A549 (cell line): ENCODE results near the gene RNU1-4.
"Not testable (repeated sequence)": the region's sequence is repeated elsewhere in the genome, so short reads cannot be mapped to it uniquely, and the experiment has no call there.

Experiments
- CEBPB ChIP-seq, 2 experiments: fragments of >200 bp in 1 of 2; sonication (Bioruptor Twin) in 1 of 2; formaldehyde crosslinking in 1 of 2; IDR thresholded peaks; 2 replicates each; pipeline ENCODE4 v1.6.1; 2012 to 2016
- EP300 ChIP-seq, 2 experiments: fragments of >200 bp; sonication (Bioruptor Twin); formaldehyde crosslinking; IDR thresholded peaks; 2 replicates in 1 of 2; 3 replicates in 1 of 2; pipeline ENCODE4 v1.6.1; 2016 to 2017
- JUNB ChIP-seq: fragments of >200 bp; sonication (Bioruptor Twin); formaldehyde crosslinking; IDR thresholded peaks from 2 replicates; pipeline ENCODE4 v1.6.1; 2016
- MYC ChIP-seq: IDR thresholded peaks from 2 replicates; pipeline ENCODE4 v1.6.1; 2012; ENCODE audit warnings: mild to moderate bottlenecking, inconsistent platforms, low read length, improper control_type of control experiment, borderline replicate concordance
- POLR2A ChIP-seq: IDR thresholded peaks from 2 replicates; pipeline ENCODE4 v1.6.1; 2012; ENCODE audit warnings: mild to moderate bottlenecking, low read length
- RAD21 ChIP-seq, 2 experiments: fragments of >200 bp in 1 of 2; sonication (Bioruptor Twin) in 1 of 2; formaldehyde crosslinking in 1 of 2; IDR thresholded peaks in 1 of 2; conservative IDR thresholded peaks in 1 of 2; 2 replicates in 1 of 2; 3 replicates in 1 of 2; pipeline ENCODE4 v1.6.1; 2012 to 2018; ENCODE audit warnings: inconsistent platforms in 1 of 2
- TFCP2L1 ChIP-seq: fragments of 250-450 bp; sonication (Bioruptor Pico); IDR thresholded peaks from 2 replicates; pipeline ENCODE4 v1.5.0; 2021; ENCODE audit warnings: mild to moderate bottlenecking
- TF ChIP-seq, protein P1 (sequence below): fragments of >200 bp; sonication (Bioruptor Twin); formaldehyde crosslinking; IDR thresholded peaks from 3 replicates; pipeline ENCODE4 v1.5.1; 2016
- TF ChIP-seq, protein P2 (sequence below): fragments of 200-600 bp; sonication (generic); IDR thresholded peaks from 2 replicates; pipeline ENCODE4 v1.6.1; 2016; ENCODE audit warnings: antibody characterized with exemption, mild to moderate bottlenecking, moderate library complexity
- TF ChIP-seq, protein P3 (sequence below): IDR thresholded peaks from 2 replicates; pipeline ENCODE4 v1.6.1; 2012
- TF ChIP-seq, protein P4 (sequence below): fragments of 250-450 bp; sonication (Bioruptor Pico); IDR thresholded peaks from 2 replicates; pipeline ENCODE4 v1.5.0; 2021; ENCODE audit warnings: mild to moderate bottlenecking, moderate library complexity, borderline replicate concordance

DNA sequence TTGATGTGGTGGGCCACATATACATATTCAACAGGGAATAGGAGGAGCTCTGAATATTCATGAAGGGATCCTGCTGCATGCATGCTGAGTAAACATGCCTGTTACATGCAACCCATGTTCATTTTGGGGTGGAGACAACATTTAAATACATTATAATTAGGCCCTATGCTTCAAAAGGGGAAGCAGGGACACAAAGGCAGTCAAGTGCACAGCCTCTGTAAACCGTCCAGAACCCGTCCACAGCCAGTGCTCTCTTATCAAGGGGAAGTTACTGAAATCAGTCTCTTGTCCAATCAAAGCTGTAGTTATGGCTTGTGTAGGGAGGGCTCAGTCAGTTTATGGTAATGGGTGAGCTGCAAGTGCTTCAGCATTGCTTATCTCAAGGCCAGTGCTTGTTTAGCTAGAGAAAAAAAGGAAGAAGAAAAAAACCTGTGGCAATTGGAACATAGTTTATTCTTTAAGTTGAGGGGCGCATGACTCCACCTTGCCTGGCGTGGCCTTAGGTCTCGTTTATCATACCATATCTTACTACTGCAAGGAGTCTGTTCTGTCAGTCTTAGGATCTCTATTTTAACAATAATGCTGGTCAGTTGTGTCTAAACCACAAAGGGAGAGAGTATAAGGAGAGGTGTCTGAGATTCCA lies 7.9 kb upstream of the RNU1-4 start:
- TF ChIP-seq EP300 (IDR thresholded peaks at IDR 0.05); TFCP2L1; MYC; CEBPB (IDR thresholded peaks at IDR 0.05); JUNB; RAD21 (conservative IDR thresholded peaks at IDR 0.05 in 1 of 2, IDR thresholded peaks at IDR 0.05 in 1 of 2); POLR2A: not testable (repeated sequence)
- TF ChIP-seq, protein P1, sequence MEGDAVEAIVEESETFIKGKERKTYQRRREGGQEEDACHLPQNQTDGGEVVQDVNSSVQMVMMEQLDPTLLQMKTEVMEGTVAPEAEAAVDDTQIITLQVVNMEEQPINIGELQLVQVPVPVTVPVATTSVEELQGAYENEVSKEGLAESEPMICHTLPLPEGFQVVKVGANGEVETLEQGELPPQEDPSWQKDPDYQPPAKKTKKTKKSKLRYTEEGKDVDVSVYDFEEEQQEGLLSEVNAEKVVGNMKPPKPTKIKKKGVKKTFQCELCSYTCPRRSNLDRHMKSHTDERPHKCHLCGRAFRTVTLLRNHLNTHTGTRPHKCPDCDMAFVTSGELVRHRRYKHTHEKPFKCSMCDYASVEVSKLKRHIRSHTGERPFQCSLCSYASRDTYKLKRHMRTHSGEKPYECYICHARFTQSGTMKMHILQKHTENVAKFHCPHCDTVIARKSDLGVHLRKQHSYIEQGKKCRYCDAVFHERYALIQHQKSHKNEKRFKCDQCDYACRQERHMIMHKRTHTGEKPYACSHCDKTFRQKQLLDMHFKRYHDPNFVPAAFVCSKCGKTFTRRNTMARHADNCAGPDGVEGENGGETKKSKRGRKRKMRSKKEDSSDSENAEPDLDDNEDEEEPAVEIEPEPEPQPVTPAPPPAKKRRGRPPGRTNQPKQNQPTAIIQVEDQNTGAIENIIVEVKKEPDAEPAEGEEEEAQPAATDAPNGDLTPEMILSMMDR = not testable (repeated sequence)
- TF ChIP-seq, protein P2, sequence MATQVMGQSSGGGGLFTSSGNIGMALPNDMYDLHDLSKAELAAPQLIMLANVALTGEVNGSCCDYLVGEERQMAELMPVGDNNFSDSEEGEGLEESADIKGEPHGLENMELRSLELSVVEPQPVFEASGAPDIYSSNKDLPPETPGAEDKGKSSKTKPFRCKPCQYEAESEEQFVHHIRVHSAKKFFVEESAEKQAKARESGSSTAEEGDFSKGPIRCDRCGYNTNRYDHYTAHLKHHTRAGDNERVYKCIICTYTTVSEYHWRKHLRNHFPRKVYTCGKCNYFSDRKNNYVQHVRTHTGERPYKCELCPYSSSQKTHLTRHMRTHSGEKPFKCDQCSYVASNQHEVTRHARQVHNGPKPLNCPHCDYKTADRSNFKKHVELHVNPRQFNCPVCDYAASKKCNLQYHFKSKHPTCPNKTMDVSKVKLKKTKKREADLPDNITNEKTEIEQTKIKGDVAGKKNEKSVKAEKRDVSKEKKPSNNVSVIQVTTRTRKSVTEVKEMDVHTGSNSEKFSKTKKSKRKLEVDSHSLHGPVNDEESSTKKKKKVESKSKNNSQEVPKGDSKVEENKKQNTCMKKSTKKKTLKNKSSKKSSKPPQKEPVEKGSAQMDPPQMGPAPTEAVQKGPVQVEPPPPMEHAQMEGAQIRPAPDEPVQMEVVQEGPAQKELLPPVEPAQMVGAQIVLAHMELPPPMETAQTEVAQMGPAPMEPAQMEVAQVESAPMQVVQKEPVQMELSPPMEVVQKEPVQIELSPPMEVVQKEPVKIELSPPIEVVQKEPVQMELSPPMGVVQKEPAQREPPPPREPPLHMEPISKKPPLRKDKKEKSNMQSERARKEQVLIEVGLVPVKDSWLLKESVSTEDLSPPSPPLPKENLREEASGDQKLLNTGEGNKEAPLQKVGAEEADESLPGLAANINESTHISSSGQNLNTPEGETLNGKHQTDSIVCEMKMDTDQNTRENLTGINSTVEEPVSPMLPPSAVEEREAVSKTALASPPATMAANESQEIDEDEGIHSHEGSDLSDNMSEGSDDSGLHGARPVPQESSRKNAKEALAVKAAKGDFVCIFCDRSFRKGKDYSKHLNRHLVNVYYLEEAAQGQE = not testable (repeated sequence)
- TF ChIP-seq, protein P3, sequence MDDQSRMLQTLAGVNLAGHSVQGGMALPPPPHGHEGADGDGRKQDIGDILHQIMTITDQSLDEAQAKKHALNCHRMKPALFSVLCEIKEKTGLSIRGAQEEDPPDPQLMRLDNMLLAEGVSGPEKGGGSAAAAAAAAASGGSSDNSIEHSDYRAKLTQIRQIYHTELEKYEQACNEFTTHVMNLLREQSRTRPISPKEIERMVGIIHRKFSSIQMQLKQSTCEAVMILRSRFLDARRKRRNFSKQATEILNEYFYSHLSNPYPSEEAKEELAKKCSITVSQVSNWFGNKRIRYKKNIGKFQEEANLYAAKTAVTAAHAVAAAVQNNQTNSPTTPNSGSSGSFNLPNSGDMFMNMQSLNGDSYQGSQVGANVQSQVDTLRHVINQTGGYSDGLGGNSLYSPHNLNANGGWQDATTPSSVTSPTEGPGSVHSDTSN = not testable (repeated sequence)
- TF ChIP-seq, protein P4, sequence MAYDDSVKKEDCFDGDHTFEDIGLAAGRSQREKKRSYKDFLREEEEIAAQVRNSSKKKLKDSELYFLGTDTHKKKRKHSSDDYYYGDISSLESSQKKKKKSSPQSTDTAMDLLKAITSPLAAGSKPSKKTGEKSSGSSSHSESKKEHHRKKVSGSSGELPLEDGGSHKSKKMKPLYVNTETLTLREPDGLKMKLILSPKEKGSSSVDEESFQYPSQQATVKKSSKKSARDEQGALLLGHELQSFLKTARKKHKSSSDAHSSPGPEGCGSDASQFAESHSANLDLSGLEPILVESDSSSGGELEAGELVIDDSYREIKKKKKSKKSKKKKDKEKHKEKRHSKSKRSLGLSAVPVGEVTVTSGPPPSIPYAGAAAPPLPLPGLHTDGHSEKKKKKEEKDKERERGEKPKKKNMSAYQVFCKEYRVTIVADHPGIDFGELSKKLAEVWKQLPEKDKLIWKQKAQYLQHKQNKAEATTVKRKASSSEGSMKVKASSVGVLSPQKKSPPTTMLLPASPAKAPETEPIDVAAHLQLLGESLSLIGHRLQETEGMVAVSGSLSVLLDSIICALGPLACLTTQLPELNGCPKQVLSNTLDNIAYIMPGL = not testable (repeated sequence)
